H9 (cell line): ENCODE data around the gene DOK6. TPM values are rescaled to one million over a fixed set of nuclear protein-coding genes. Genes with fewer than 3 reads are reported as not detected.
A peak's percentile ranks its signal among the peaks of the same experiment; 100 is the strongest.

Experiments
- DNase-seq: peaks from one replicate; pipeline ENCODE4 v3.0.0-alpha.2; 2017
- H2AFZ ChIP-seq: one replicate; pipeline ENCODE4 v1.6.1; 2013; ENCODE audit warnings: mild to moderate bottlenecking, low read length, control low read depth, moderate library complexity
- H2AK5ac ChIP-seq: 2 replicates; pipeline ENCODE4 v1.6.1; 2013; ENCODE audit warnings: low read length, control low read depth, mixed read lengths; ENCODE audit not compliant: insufficient read length
- H2BK120ac ChIP-seq: one replicate; pipeline ENCODE4 v1.6.1; 2013; ENCODE audit warnings: low read depth, mild to moderate bottlenecking, low read length, control low read depth, inconsistent platforms; ENCODE audit not compliant: poor library complexity, severe bottlenecking
- H2BK12ac ChIP-seq: 2 replicates; pipeline ENCODE4 v1.6.1; 2013; ENCODE audit warnings: low read length, control low read depth, mixed read lengths, low read depth; ENCODE audit not compliant: insufficient read length
- H2BK15ac ChIP-seq: 2 replicates; pipeline ENCODE4 v1.6.1; 2013; ENCODE audit warnings: low read depth, low read length, control low read depth
- H2BK20ac ChIP-seq: one replicate; pipeline ENCODE4 v1.6.1; 2013; ENCODE audit warnings: low read depth, mild to moderate bottlenecking, low read length, control low read depth, inconsistent platforms; ENCODE audit not compliant: poor library complexity, severe bottlenecking
- H2BK5ac ChIP-seq: 2 replicates; pipeline ENCODE4 v1.6.1; 2013; ENCODE audit warnings: low read length, control low read depth, mixed read lengths; ENCODE audit not compliant: insufficient read length
- H3K14ac ChIP-seq: 2 replicates; pipeline ENCODE4 v1.6.1; 2013; ENCODE audit warnings: low read length, control low read depth; ENCODE audit not compliant: insufficient read depth
- H3K18ac ChIP-seq: 2 replicates; pipeline ENCODE4 v1.6.1; 2013; ENCODE audit warnings: low read depth, mild to moderate bottlenecking, mixed read lengths, low read length, control low read depth; ENCODE audit not compliant: insufficient read length
- H3K23ac ChIP-seq: 2 replicates; pipeline ENCODE4 v1.6.1; 2013; ENCODE audit warnings: low read length, control low read depth, mixed read lengths, low read depth; ENCODE audit not compliant: insufficient read length
- H3K23me2 ChIP-seq: 2 replicates; pipeline ENCODE4 v1.6.1; 2013; ENCODE audit warnings: low read depth, mild to moderate bottlenecking, mixed read lengths, low read length, control low read depth; ENCODE audit not compliant: insufficient read length, poor library complexity, severe bottlenecking
- H3K27ac ChIP-seq: 2 replicates; pipeline ENCODE4 v1.5.1; 2013; ENCODE audit warnings: low read length, control low read depth, mixed read lengths, low read depth; ENCODE audit not compliant: insufficient read length
- H3K27me3 ChIP-seq: 2 replicates; pipeline ENCODE4 v1.6.1; 2013; ENCODE audit warnings: low read length, control low read depth, inconsistent platforms; ENCODE audit not compliant: insufficient read depth
- H3K4ac ChIP-seq: 2 replicates; pipeline ENCODE4 v1.6.1; 2013; ENCODE audit warnings: low read depth, mild to moderate bottlenecking, control low read depth, inconsistent platforms, low read length, moderate library complexity
- H3K4me1 ChIP-seq: 2 replicates; pipeline ENCODE4 v1.6.1; 2013; ENCODE audit warnings: low read length, control low read depth, inconsistent platforms; ENCODE audit not compliant: insufficient read depth
- H3K4me2 ChIP-seq: 2 replicates; pipeline ENCODE4 v1.6.1; 2013; ENCODE audit warnings: low read length, control low read depth, mixed read lengths; ENCODE audit not compliant: insufficient read length, insufficient read depth
- H3K56ac ChIP-seq: 2 replicates; pipeline ENCODE4 v1.6.1; 2013; ENCODE audit warnings: low read depth, mild to moderate bottlenecking, mixed read lengths, low read length, control low read depth; ENCODE audit not compliant: insufficient read length
- H3K79me1 ChIP-seq: 2 replicates; pipeline ENCODE4 v1.6.1; 2013; ENCODE audit warnings: low read depth, mild to moderate bottlenecking, moderate library complexity, low read length, control low read depth, inconsistent platforms; ENCODE audit not compliant: insufficient read depth, poor library complexity, severe bottlenecking
- H3K79me2 ChIP-seq: 2 replicates; pipeline ENCODE4 v1.6.1; 2013; ENCODE audit warnings: low read length, control low read depth, inconsistent platforms; ENCODE audit not compliant: insufficient read depth
- H3K9ac ChIP-seq: 2 replicates; pipeline ENCODE4 v1.6.1; 2013; ENCODE audit warnings: low read length, control low read depth, mixed read lengths; ENCODE audit not compliant: insufficient read length; ENCODE audit errors: extremely low read depth
- H3K9me3 ChIP-seq: one replicate; pipeline ENCODE4 v1.6.1; 2013; ENCODE audit warnings: low read depth, low read length, inconsistent platforms; ENCODE audit not compliant: control insufficient read depth
- H3T11ph ChIP-seq: one replicate; pipeline ENCODE4 v1.6.1; 2013; ENCODE audit warnings: mild to moderate bottlenecking, low read length, control low read depth, inconsistent platforms
- H4K20me1 ChIP-seq: one replicate; pipeline ENCODE4 v1.6.1; 2013; ENCODE audit not compliant: control insufficient read depth, insufficient read length, insufficient read depth
- H4K5ac ChIP-seq: 2 replicates; pipeline ENCODE4 v1.6.1; 2013; ENCODE audit warnings: low read depth, mild to moderate bottlenecking, mixed read lengths, low read length, control low read depth; ENCODE audit not compliant: insufficient read length
- H4K8ac ChIP-seq: replicated peaks from 2 replicates; pipeline ENCODE4 v1.6.1; 2013; ENCODE audit warnings: low read length, control low read depth, mixed read lengths, low read depth; ENCODE audit not compliant: insufficient read length
- H4K91ac ChIP-seq: 2 replicates; pipeline ENCODE4 v1.6.1; 2013; ENCODE audit warnings: low read depth, mild to moderate bottlenecking, moderate library complexity, mixed read lengths, low read length, control low read depth; ENCODE audit not compliant: insufficient read length
- H3K27ac Mint-ChIP-seq, 3 experiments: 2 replicates in 2 of 3; 3 replicates in 1 of 3; pipeline ENCODE4 v1.8.0; 2020 to 2021; ENCODE audit warnings: mixed read lengths in 3 of 3, mild to moderate bottlenecking in 1 of 3, moderate library complexity in 1 of 3
- H3K27me3 Mint-ChIP-seq: 2 replicates; pipeline ENCODE4 v1.8.0; 2021; ENCODE audit warnings: low read depth, mild to moderate bottlenecking, moderate library complexity, mixed read lengths
- H3K36me3 Mint-ChIP-seq, 3 experiments: 2 replicates in 2 of 3; 3 replicates in 1 of 3; pipeline ENCODE4 v1.8.0; 2020 to 2021; ENCODE audit warnings: low read depth in 3 of 3, mixed read lengths in 3 of 3; ENCODE audit not compliant: insufficient read depth in 1 of 3
- H3K4me1 Mint-ChIP-seq, 2 experiments: 2 replicates each; pipeline ENCODE4 v1.8.0; 2020; ENCODE audit warnings: mixed read lengths in 2 of 2
- H3K4me3 Mint-ChIP-seq, 2 experiments: 2 replicates in 1 of 2; 3 replicates in 1 of 2; pipeline ENCODE4 v1.8.0; 2020 to 2021; ENCODE audit warnings: mild to moderate bottlenecking in 2 of 2, mixed read lengths in 2 of 2, moderate library complexity in 1 of 2
- H3K9me3 Mint-ChIP-seq, 2 experiments: 2 replicates in 1 of 2; 3 replicates in 1 of 2; pipeline ENCODE4 v1.8.0; 2020; ENCODE audit warnings: mild to moderate bottlenecking in 2 of 2, mixed read lengths in 2 of 2, moderate library complexity in 1 of 2
- total RNA-seq: library from RNA; stranded (reverse); gene quantifications from 2 replicates; pipeline ENCODE4 v1.2.1, GENCODE V29; 2021
- TF ChIP-seq, protein P1 (sequence below): fragments of 200-600 bp; sonication (generic); conservative IDR thresholded peaks from 3 replicates; pipeline ENCODE4 v1.8.0; 2021; ENCODE audit warnings: antibody characterized with exemption, mild to moderate bottlenecking

DOK6 gene
- total RNA-seq, 1 experiment from 2014 or later = 0.20 TPM

DNA sequence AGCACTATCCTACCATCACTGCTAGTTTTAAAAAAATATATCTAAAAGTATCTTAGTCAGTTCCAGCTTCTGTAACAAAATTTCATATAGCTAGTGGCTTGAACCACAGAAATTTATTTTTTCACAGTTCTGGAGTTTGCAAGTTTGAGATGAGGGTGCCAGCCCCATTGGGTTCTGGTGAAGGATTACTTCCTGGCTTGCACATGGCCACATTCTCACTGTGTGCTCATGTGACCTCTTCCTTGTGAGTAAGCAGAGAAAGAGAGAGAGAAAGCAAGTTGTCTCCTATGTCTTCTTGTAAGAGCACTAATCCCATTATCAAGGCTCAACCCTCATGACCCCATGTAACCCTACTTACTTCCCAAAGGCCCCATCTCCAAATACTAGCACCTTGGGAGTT is 158.9 kb downstream of the DOK6 start:
- H3K79me1 ChIP-seq = no peaks in the 10 kb centered on the region
- H3K27ac ChIP-seq = no peak overlapping the region
- no peak overlapping the region for H2AK5ac ChIP-seq
- no peak overlapping the region for H2BK20ac ChIP-seq
- Mint-ChIP-seq H3K27me3 (no peaks in the 10 kb centered on the region), H3K9me3 (peaks cover 3 to 10% of the 10 kb centered on the region in 2 experiments; a peak in 4 of 5 replicates), H3K36me3 (peaks cover 0 to 2% (median 0%) of the 10 kb centered on the region in 3 experiments; a peak in 2 of 7 replicates), H3K4me3 (no peak overlapping the region), H3K27ac (peak overlapping the region in 1 of 3 experiments; percentile 14; a peak in 1 of 7 replicates), H3K4me1 (peaks cover 6 to 7% of the 10 kb centered on the region in 2 experiments)
- H3K14ac ChIP-seq = no peak overlapping the region
- no peak overlapping the region for H3K4ac ChIP-seq
- no peaks in the 10 kb centered on the region for H4K20me1 ChIP-seq
- no peak for DNase-seq
- H3T11ph ChIP-seq = no peak overlapping the region
- no peaks in the 10 kb centered on the region for H3K4me1 ChIP-seq
- no peak overlapping the region for H3K4me2 ChIP-seq
- H3K79me2 ChIP-seq = no peaks in the 10 kb centered on the region
- no peaks in the 10 kb centered on the region for H3K27me3 ChIP-seq
- H4K5ac ChIP-seq = no peak overlapping the region
- no peak overlapping the region for H2BK5ac ChIP-seq
- no peak overlapping the region for H2BK15ac ChIP-seq
- H4K8ac ChIP-seq = no peak overlapping the region
- H3K23ac ChIP-seq = no peak overlapping the region
- H3K56ac ChIP-seq = no peak overlapping the region
- H3K9me3 ChIP-seq = no peaks in the 10 kb centered on the region
- no peaks in the 10 kb centered on the region for H3K23me2 ChIP-seq
- no peak overlapping the region for H2BK120ac ChIP-seq
- TF ChIP-seq, protein P1, sequence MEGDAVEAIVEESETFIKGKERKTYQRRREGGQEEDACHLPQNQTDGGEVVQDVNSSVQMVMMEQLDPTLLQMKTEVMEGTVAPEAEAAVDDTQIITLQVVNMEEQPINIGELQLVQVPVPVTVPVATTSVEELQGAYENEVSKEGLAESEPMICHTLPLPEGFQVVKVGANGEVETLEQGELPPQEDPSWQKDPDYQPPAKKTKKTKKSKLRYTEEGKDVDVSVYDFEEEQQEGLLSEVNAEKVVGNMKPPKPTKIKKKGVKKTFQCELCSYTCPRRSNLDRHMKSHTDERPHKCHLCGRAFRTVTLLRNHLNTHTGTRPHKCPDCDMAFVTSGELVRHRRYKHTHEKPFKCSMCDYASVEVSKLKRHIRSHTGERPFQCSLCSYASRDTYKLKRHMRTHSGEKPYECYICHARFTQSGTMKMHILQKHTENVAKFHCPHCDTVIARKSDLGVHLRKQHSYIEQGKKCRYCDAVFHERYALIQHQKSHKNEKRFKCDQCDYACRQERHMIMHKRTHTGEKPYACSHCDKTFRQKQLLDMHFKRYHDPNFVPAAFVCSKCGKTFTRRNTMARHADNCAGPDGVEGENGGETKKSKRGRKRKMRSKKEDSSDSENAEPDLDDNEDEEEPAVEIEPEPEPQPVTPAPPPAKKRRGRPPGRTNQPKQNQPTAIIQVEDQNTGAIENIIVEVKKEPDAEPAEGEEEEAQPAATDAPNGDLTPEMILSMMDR = no peak
- no peak overlapping the region for H3K18ac ChIP-seq
- H2BK12ac ChIP-seq = no peak overlapping the region
- H3K9ac ChIP-seq = no peak overlapping the region
- no peak overlapping the region for H4K91ac ChIP-seq
- no peak overlapping the region for H2AFZ ChIP-seq
